Putamen (tissue), 1 donor: Measurements from ENCODE around the gene FBXO2.
"Not testable (repeated sequence)": the region's sequence is repeated elsewhere in the genome, so short reads cannot be mapped to it uniquely, and the experiment has no call there.

Experiments used
- DNase-seq: peaks from one replicate; pipeline ENCODE4 v3.0.0-alpha.2; 2016; ENCODE audit warnings: low spot score

Gene FBXO2

GRCh38 chr1:11629184-11630016 is 24.8 kb downstream of the FBXO2 start:
- no peak for DNase-seq

GRCh38 chr1:11628767-11629166 is 25.5 kb downstream of the FBXO2 start:
- no peak for DNase-seq

GRCh38 chr1:11626551-11626950 is 27.7 kb downstream of the FBXO2 start:
- no peak for DNase-seq

GRCh38 chr1:11623702-11624101 is 30.5 kb downstream of the FBXO2 start:
- DNase-seq, result no peak

DNA sequence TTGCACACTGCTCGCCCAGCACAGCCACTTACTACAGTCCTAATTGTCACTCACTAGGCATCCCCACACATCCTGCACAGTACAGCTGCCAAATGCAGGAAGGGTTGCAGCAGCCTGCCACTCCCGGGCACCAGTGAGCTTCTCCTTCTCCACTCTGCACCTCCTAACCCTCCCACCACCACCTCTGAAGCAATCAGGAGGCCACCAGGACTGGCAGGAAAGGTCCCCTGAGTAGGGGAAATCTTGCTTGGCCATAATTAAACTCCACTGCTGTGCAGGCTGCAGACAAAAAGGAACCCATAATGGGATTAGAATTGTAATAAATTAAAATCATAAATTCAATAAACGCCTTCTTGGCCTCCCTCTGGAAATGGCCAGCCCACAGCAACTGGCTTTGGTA is 31.8 kb downstream of the FBXO2 start:
- DNase-seq, result no peak

DNA sequence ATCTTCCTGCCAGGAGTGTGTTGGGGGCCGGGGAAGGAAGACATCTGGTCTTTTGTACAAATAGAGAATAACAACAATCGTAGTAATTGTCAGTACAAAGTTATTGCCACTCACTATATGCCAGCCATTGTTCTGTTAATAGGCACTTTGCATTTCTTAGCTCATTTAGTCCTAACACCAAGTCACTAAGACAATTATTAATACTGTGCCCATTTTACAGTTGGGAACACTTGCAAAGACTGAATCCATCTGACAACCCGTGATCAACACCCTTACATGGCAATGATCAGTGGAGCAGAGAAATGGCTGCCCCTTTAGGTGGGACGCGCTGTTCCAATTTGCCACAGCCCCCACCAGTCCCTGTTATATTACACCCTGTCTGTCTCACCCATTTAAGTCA is 33.3 kb downstream of the FBXO2 start:
- no peak for DNase-seq

GRCh38 chr1:11620405-11620804 is 33.8 kb downstream of the FBXO2 start:
- no peak for DNase-seq

DNA sequence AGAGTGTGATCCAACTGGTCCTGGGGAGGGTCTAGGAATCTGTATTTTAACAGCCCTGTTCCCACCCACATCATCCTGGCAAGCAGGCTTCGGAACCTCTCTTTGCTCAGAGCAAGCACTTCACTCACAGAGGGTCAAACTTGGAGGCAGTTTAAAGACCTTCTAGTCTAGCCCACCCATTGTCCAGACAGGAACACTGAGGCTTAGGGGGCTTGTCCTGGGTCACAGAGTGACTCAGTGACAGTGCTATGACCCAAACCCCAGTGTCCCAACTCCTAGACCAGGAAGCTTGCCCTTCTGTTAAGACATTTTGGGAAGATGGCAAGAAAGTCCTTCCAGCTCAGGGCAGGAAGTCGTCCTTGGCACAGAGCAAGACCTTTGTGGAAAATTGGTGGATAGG is 36.5 kb downstream of the FBXO2 start:
- DNase-seq, result no peak

DNA sequence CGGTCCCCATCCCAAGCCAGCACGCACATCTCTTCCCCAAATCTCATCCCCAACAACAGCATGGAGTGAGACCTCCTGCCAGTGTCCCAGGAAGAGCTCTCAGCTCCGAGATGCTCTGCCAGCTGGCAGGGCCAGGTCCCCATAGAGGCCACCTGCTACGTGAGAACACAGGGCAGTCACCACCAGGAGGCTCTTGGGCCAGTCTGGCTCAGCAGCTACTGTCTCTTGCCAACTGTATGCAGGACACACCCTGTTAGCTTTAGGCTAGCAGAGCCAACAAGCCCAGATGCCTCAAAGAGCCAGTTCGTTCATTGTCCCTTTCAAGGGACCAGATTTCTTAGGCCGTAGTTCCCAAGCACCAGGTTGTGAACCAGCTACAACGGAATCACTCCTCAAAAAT is 36.9 kb downstream of the FBXO2 start:
- no peak for DNase-seq

DNA sequence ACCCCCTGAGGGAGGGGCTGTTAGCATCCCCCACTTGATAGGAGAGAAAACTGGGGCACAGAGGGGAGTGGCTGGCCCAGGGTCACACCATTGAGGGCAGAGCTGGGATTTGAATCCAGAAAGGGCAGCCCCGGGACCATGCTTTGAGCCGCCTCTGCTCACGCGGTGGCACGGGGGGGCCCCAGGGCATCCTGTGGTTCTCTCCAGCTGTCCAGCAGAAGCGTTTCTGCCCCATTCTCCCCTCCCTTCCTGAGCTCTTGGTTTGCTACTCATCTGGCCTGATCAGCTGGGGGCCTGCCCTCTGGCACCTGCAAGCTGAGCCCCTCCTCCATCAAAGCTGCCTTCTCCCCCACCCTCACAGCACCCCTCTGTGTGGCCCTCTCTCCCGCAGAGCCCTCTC is 37.5 kb downstream of the FBXO2 start:
- DNase-seq, result no peak

DNA sequence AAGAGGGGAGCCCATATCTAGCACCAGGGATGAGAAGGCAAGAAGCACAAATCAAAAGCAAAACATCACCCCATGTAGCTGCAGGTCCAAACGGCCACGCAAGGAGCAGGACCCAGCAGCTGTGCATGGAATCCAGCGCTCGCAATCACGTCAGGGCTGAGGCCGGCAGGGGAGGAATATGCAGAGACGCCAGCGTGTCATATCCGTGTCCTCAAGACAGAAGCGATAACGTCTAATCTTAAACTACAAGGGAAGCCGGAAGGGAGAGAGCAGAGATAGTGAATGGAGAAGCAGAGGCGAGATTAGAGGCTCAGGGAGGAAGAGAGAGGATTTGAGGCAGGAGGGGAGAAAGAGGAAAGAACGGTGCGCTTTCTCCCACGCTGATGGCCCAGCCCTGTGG is 39.1 kb downstream of the FBXO2 start:
- DNase-seq, result no peak

DNA sequence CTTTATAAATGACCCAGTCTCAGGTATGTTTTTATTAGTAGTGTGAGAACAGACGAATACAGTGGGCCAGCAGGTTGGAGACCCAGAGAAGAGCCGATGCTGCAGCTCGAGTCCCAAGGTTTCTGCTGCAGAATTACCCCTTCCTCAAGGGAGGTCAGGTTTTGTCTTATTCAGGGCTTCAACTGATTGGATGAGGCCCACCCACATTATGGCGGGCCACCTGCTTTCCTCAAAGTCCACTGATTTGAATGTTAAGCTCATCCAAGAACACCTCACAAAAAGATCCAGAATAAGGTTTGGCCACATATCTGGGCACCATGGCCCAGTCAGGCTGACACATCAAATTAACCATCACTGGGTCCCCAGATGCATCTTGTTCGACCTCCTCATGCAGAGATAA is 40.9 kb downstream of the FBXO2 start:
- no peak for DNase-seq

- DNase-seq, result no peak
Observed at GRCh38 chr1:11611638-11612327, 42.4 kb downstream of the FBXO2 start.

DNA sequence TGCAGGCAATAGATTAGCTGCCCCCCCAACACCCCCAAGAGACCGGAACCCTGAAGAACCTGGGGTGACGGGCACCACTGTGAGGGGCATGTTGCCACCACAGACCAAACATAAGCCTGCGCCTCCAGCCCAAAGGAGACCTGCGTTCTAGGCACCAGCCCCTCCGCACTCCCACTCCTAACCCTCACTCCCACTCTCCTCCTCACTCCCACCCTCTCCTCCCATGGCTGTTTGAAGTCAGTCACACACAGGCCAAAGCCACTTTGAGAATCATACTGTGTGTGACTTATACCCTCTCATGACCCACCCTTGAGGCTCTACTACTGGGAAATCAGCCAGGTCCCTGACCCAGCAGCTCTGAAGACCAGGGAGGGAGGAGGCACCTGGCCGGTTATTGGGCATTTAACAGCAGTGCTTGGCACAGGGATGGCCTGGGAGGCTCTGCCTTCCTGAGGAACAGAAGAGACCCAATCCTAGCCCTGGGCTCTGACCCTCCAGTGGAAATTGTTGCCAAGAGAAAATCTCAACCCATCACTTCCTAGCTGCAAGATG is 43.5 kb downstream of the FBXO2 start:
- no peak for DNase-seq

- not testable (repeated sequence) for DNase-seq
Observed at GRCh38 chr1:11609378-11609777, 44.9 kb downstream of the FBXO2 start.

GRCh38 chr1:11608596-11609130 is 45.6 kb downstream of the FBXO2 start:
- not testable (repeated sequence) for DNase-seq

DNA sequence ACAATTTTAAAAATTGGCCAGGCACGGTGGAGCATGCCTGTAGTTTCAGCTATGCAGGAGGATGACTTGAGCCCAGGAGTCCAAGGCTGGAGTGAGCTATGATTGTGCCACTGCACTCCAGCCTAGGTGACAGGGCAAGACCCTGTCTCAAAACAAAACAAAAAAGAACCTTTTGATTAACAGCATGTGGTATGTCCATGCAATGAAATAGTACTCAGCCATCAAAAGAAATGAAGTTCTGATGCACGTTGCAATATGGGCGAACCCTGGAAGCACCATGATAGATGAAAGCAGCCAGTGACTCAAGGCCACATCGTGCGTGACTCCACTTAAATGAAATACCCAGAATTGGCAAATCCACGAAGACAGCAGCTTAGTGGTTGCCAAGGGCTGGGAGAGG is 47.5 kb downstream of the FBXO2 start:
- DNase-seq, result no peak

DNA sequence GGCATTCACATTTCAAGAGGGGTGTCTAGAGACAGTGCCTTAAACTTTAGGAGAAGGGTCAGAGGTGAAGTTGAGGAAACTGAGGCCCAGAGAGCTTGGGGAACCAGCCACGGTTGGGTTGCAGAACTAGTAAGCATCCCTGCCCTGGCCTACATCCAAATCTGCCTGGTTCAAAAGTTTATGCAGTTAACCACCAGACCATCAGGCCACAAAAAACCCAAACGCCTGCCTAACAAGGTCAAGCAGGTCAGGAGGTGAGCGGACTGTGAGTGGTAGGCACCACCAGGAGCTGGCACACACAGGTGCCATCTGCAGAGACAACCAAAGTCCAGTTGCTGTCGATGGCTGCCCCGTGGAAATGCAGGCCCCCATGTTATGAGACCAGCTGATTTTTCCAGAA is 51.2 kb downstream of the FBXO2 start:
- no peak for DNase-seq

DNA sequence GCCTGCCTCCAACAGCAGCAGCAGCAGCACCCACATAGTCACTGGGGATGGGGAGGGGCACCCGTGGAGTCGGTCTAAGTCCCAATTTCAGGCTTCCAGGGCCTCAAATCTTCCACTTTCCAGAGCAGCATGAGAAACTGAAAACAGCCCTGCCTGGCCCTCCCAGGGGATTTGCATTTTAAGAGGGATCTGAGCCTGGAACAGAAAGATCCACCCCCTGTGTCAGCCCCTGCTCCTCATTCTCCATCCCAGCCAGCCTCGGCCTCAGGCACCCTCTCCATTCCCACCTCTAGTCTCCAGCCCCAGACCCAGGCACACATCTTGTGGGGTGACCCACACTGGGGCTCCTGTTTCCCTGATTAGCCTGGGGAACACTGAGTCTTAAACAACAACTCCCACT is 51.8 kb downstream of the FBXO2 start:
- DNase-seq, result no peak

DNA sequence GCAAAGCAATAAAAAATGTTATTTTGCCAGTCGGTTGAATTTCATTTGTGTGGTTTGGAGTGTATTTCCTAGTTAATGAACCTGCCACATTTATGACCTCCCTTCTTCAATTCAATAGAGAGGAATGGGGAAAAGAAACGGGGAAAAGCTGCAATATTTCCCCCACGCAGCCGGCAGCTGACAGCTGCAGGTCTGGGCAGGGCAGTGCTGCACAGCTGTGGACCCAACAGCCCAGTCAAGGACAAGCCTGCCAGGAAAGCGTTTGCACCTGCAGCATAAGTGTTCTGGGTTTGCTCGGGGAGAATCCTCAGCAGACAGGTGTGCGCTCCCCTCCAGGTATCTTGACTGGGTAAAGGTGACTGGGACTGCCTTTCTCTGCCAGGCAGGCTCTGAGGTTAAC is 53.4 kb downstream of the FBXO2 start:
- no peak for DNase-seq

- no peak for DNase-seq
Observed at GRCh38 chr1:11599891-11600576, 54.2 kb downstream of the FBXO2 start.

DNA sequence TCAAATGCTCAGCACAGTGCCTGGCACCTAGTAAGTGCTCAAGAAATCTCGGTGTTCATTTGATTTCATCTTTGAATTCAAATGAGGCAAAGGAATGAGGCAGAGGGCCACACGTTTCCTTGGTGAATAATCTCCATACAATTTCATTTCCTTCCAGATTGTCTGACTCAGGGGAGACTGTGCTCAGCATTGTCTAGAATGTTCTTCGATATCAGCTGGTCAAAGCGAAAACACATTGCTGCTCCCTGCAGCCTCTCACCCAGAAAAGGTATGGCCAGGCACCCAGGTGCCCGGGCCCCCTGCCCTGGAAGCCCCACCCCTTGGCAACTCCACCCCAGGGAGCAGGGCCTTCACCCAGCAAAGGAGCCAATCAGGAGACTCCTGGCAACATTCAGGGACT is 55.8 kb downstream of the FBXO2 start:
- DNase-seq, result no peak
